A549 (cell line): ENCODE results near the gene HOXB7.

Experiments
- EP300 ChIP-seq, 2 experiments: fragments of >200 bp; sonication (Bioruptor Twin); formaldehyde crosslinking; IDR thresholded peaks; 2 replicates in 1 of 2; 3 replicates in 1 of 2; pipeline ENCODE4 v1.6.1; 2016 to 2017
- FOSL2 ChIP-seq, 2 experiments: fragments of 450-650 bp in 1 of 2; fragments of >200 bp in 1 of 2; sonication (Bioruptor Twin) in 1 of 2; formaldehyde crosslinking; IDR thresholded peaks; 2 replicates each; pipeline versions ENCODE4 v1.5.0 to v1.6.1; 2016 to 2020; ENCODE audit warnings: mild to moderate bottlenecking in 1 of 2, moderate library complexity in 1 of 2
- HOXB13 ChIP-seq: fragments of 250-450 bp; sonication (Bioruptor Pico); IDR thresholded peaks from 2 replicates; pipeline ENCODE4 v1.5.0; 2020; ENCODE audit warnings: low read depth, mild to moderate bottlenecking, moderate library complexity
- JUNB ChIP-seq: fragments of >200 bp; sonication (Bioruptor Twin); formaldehyde crosslinking; IDR thresholded peaks from 2 replicates; pipeline ENCODE4 v1.6.1; 2016
- KDM1A ChIP-seq: fragments of 200-600 bp; sonication (generic); IDR thresholded peaks from 2 replicates; pipeline ENCODE4 v1.6.1; 2016; ENCODE audit warnings: low read depth, mild to moderate bottlenecking
- POLR2A ChIP-seq: IDR thresholded peaks from 2 replicates; pipeline ENCODE4 v1.6.1; 2012; ENCODE audit warnings: mild to moderate bottlenecking, low read length
- POLR2AphosphoS2 ChIP-seq: conservative IDR thresholded peaks from 2 replicates; pipeline ENCODE4 v1.6.1; 2012; ENCODE audit warnings: low read length, improper control_type of control experiment, inconsistent platforms
- RAD21 ChIP-seq, 2 experiments: fragments of >200 bp in 1 of 2; sonication (Bioruptor Twin) in 1 of 2; formaldehyde crosslinking in 1 of 2; IDR thresholded peaks in 1 of 2; conservative IDR thresholded peaks in 1 of 2; 2 replicates in 1 of 2; 3 replicates in 1 of 2; pipeline ENCODE4 v1.6.1; 2012 to 2018; ENCODE audit warnings: inconsistent platforms in 1 of 2
- RCOR1 ChIP-seq: fragments of 150-350 bp; IDR thresholded peaks from 2 replicates; pipeline ENCODE4 v1.6.1; 2014; ENCODE audit warnings: antibody characterized with exemption, low read length, low read depth
- ZFP36 ChIP-seq: fragments of 450-650 bp; IDR thresholded peaks from 2 replicates; pipeline ENCODE4 v1.6.1; 2014; ENCODE audit warnings: borderline replicate concordance; ENCODE audit not compliant: partially characterized antibody
- TF ChIP-seq, protein P1 (sequence below): IDR thresholded peaks from 2 replicates; pipeline ENCODE4 v1.6.1; 2012
- TF ChIP-seq, protein P2 (sequence below): fragments of >200 bp; sonication (Bioruptor Twin); formaldehyde crosslinking; IDR thresholded peaks from 3 replicates; pipeline ENCODE4 v1.5.1; 2016
- TF ChIP-seq, protein P3 (sequence below): fragments of 250-450 bp; sonication (Bioruptor Pico); IDR thresholded peaks from 2 replicates; pipeline ENCODE4 v1.5.0; 2021; ENCODE audit warnings: mild to moderate bottlenecking, moderate library complexity, borderline replicate concordance

DNA sequence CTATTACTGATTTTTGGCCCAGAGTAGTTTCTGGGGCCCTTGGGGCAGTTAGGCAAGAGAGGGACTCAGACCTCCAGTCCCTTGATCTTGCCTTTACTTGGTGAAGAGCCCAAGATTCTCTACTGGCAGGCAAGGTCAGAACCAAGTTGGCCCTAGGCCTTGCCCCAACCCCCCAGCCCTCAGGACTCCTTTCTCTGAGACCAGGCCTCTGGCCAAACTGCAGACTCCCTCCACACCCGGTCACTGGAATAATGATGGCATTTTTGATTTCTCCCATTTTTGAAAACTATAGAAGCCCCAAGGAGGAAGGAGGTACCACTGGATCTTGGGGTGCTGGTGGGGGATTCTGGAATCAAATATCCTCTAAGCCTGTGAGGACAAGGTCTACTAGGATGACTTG, 33.3 kb upstream of the HOXB7 start:
- TF ChIP-seq POLR2A = no peak
- TF ChIP-seq, protein P1, sequence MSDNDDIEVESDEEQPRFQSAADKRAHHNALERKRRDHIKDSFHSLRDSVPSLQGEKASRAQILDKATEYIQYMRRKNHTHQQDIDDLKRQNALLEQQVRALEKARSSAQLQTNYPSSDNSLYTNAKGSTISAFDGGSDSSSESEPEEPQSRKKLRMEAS = no peak
- no peak for TF ChIP-seq EP300 (IDR thresholded peaks at IDR 0.05)
- TF ChIP-seq HOXB13 (CRISPR knock-in tag) = no peak
- TF ChIP-seq RAD21 (conservative IDR thresholded peaks at IDR 0.05 in 1 of 2, IDR thresholded peaks at IDR 0.05 in 1 of 2) = no peak
- no peak for TF ChIP-seq JUNB
- no peak for TF ChIP-seq POLR2AphosphoS2
- TF ChIP-seq ZFP36 = no peak
- TF ChIP-seq, protein P2, sequence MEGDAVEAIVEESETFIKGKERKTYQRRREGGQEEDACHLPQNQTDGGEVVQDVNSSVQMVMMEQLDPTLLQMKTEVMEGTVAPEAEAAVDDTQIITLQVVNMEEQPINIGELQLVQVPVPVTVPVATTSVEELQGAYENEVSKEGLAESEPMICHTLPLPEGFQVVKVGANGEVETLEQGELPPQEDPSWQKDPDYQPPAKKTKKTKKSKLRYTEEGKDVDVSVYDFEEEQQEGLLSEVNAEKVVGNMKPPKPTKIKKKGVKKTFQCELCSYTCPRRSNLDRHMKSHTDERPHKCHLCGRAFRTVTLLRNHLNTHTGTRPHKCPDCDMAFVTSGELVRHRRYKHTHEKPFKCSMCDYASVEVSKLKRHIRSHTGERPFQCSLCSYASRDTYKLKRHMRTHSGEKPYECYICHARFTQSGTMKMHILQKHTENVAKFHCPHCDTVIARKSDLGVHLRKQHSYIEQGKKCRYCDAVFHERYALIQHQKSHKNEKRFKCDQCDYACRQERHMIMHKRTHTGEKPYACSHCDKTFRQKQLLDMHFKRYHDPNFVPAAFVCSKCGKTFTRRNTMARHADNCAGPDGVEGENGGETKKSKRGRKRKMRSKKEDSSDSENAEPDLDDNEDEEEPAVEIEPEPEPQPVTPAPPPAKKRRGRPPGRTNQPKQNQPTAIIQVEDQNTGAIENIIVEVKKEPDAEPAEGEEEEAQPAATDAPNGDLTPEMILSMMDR = no peak
- TF ChIP-seq KDM1A = no peak
- TF ChIP-seq FOSL2 (IDR thresholded peaks at IDR 0.05) = no peak
- no peak for TF ChIP-seq FOSL2 (CRISPR knock-in tag; IDR thresholded peaks at IDR 0.05)
- TF ChIP-seq, protein P3, sequence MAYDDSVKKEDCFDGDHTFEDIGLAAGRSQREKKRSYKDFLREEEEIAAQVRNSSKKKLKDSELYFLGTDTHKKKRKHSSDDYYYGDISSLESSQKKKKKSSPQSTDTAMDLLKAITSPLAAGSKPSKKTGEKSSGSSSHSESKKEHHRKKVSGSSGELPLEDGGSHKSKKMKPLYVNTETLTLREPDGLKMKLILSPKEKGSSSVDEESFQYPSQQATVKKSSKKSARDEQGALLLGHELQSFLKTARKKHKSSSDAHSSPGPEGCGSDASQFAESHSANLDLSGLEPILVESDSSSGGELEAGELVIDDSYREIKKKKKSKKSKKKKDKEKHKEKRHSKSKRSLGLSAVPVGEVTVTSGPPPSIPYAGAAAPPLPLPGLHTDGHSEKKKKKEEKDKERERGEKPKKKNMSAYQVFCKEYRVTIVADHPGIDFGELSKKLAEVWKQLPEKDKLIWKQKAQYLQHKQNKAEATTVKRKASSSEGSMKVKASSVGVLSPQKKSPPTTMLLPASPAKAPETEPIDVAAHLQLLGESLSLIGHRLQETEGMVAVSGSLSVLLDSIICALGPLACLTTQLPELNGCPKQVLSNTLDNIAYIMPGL (CRISPR knock-in tag) = no peak
- TF ChIP-seq RCOR1 = no peak
